PC-3 (cell line): ENCODE measurements around the gene PLA2G4A. TPM values are rescaled to one million over a fixed set of nuclear protein-coding genes. Genes with fewer than 3 reads are reported as not detected.

Experiments used
- ATAC-seq: fragments of 200-7000 bp; cut with Tn5 transposase; 2 replicates; pipeline ENCODE4 v1.9.1; 2020; ENCODE audit warnings: mild to moderate bottlenecking, moderate library complexity
- BruUV-seq: library from RNA; stranded (reverse); fragments of 400-500 nt; replicated peaks from 2 replicates; lab custom pipeline; 2021; lab: Mats Ljungman, UMichigan
- CTCF ChIA-PET: fragments of 300-600 bp; sonication (Branson Sonifier 250); formaldehyde crosslinking; loops from one replicate; lab custom pipeline; 2022; ENCODE audit warnings: antibody characterized with exemption; lab: Charles Lee
- POLR2A ChIA-PET: fragments of 300-600 bp; sonication (Branson Sonifier 250); formaldehyde crosslinking; loops from one replicate; lab custom pipeline; 2022; ENCODE audit warnings: antibody characterized with exemption; ENCODE audit not compliant: unreplicated experiment; lab: Charles Lee
- DNase-seq: peaks from one replicate; pipeline ENCODE4 v3.0.0-alpha.2; 2015
- H2AFZ ChIP-seq: fragments of 300-600 bp; sonication (generic); 2 replicates; pipeline ENCODE4 v1.6.0; 2016; ENCODE audit warnings: antibody characterized with exemption, low read length
- H3F3A ChIP-seq: fragments of 300-600 bp; sonication (generic); one replicate; pipeline ENCODE4 v1.6.0; 2017; ENCODE audit warnings: antibody characterized with exemption, low read length, control low read depth, mild to moderate bottlenecking; ENCODE audit not compliant: unreplicated experiment
- H3K27ac ChIP-seq: fragments of 300-600 bp; sonication (generic); 2 replicates; pipeline ENCODE4 v1.5.1; 2016; ENCODE audit warnings: mild to moderate bottlenecking, low read length
- H3K27me3 ChIP-seq: fragments of 300-600 bp; sonication (generic); 2 replicates; pipeline ENCODE4 v1.6.1; 2016; ENCODE audit warnings: low read length, mixed read lengths
- H3K36me3 ChIP-seq: fragments of 300-600 bp; sonication (generic); 2 replicates; pipeline ENCODE4 v1.6.1; 2016; ENCODE audit warnings: low read depth, mixed run types, low read length, mixed read lengths
- H3K4me1 ChIP-seq: fragments of 300-600 bp; sonication (generic); 2 replicates; pipeline ENCODE4 v1.5.1; 2016; ENCODE audit warnings: low read length; ENCODE audit not compliant: insufficient read depth
- H3K4me2 ChIP-seq: fragments of 300-600 bp; sonication (generic); 2 replicates; pipeline ENCODE4 v1.6.0; 2016; ENCODE audit warnings: low read length
- H3K4me3 ChIP-seq: fragments of 300-600 bp; sonication (generic); 2 replicates; pipeline ENCODE4 v1.5.1; 2016; ENCODE audit warnings: mild to moderate bottlenecking, low read length, mixed read lengths
- H3K79me2 ChIP-seq: fragments of 300-600 bp; sonication (generic); 2 replicates; pipeline ENCODE4 v1.6.1; 2017; ENCODE audit warnings: low read length, mixed read lengths
- H3K9ac ChIP-seq: fragments of 300-600 bp; sonication (generic); 2 replicates; pipeline ENCODE4 v1.6.0; 2016; ENCODE audit warnings: mild to moderate bottlenecking, low read length
- H3K9me2 ChIP-seq: fragments of 300-600 bp; sonication (generic); replicated peaks from 2 replicates; pipeline ENCODE4 v1.6.1; 2016; ENCODE audit warnings: mixed run types, low read length, mixed read lengths
- H3K9me3 ChIP-seq: fragments of 300-600 bp; sonication (generic); 2 replicates; pipeline ENCODE4 v1.6.1; 2016; ENCODE audit warnings: low read length, mixed read lengths
- H4K20me1 ChIP-seq: fragments of 300-600 bp; sonication (generic); 2 replicates; pipeline ENCODE4 v1.6.1; 2016; ENCODE audit warnings: low read length, mixed read lengths
- EZH2 ChIP-seq: fragments of 300-600 bp; sonication (generic); IDR thresholded peaks from one replicate; pipeline ENCODE4 v1.6.1; 2017; ENCODE audit warnings: antibody characterized with exemption, mild to moderate bottlenecking, low read length; ENCODE audit not compliant: unreplicated experiment
- EZH2phosphoT487 ChIP-seq: fragments of 300-600 bp; sonication (generic); IDR thresholded peaks from 2 replicates; pipeline ENCODE4 v1.6.1; 2018; ENCODE audit warnings: mild to moderate bottlenecking, antibody characterized with exemption, low read length, borderline replicate concordance
- intact Hi-C: fragments of 100-400 bp; cut with micrococcal nuclease; formaldehyde crosslinking; loops from 2 replicates; pipeline ENCODE4 v1.9.0; 2023
- total RNA-seq: library from RNA; depleted of rRNA; stranded (reverse); fragments of >200 nt; gene quantifications from 2 replicates; pipeline ENCODE4 v1.2.3, GENCODE V29; 2014
- TF ChIP-seq, protein P1 (sequence below): fragments of 300-600 bp; sonication (generic); conservative IDR thresholded peaks from 2 replicates; pipeline ENCODE4 v1.5.1; 2017; ENCODE audit warnings: antibody characterized with exemption, low read depth, mild to moderate bottlenecking, low read length

PLA2G4A gene
- total RNA-seq, 1 experiment from 2014 or later: 2.3 TPM

DNA sequence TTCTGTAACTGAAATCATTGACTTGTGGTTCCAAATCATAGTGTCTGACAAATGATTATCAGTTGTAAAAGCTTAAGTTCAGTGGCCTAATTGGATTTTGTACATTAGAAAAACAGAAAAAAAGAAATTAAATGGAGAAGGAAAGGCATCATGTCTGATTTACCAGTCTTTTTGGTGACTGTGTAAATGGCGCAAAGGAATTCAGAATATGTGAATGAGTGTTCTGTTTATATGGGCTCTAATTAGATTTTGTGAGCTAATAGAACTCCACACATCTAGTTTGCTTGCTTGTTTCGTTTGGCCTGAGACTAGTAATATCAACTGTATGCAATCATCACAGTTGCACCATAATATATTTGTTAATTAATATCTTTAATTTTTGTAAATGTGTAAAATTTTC is 151.7 kb downstream of the PLA2G4A start:
- ATAC-seq: no peak
- H2AFZ ChIP-seq: no peak overlapping the region
- peaks cover 11% of the 10 kb centered on the region for H3K4me1 ChIP-seq
- TF ChIP-seq EZH2 (no peak), EZH2phosphoT487 (no peak)
- TF ChIP-seq, protein P1, sequence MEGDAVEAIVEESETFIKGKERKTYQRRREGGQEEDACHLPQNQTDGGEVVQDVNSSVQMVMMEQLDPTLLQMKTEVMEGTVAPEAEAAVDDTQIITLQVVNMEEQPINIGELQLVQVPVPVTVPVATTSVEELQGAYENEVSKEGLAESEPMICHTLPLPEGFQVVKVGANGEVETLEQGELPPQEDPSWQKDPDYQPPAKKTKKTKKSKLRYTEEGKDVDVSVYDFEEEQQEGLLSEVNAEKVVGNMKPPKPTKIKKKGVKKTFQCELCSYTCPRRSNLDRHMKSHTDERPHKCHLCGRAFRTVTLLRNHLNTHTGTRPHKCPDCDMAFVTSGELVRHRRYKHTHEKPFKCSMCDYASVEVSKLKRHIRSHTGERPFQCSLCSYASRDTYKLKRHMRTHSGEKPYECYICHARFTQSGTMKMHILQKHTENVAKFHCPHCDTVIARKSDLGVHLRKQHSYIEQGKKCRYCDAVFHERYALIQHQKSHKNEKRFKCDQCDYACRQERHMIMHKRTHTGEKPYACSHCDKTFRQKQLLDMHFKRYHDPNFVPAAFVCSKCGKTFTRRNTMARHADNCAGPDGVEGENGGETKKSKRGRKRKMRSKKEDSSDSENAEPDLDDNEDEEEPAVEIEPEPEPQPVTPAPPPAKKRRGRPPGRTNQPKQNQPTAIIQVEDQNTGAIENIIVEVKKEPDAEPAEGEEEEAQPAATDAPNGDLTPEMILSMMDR: no peak
- no peaks in the 10 kb centered on the region for H3K79me2 ChIP-seq
- CTCF ChIA-PET: interaction anchor here (0.7 kb wide), 1 partner anchor 492 kb away, joined by 11 read pairs; no protein-coding TSS in a partner anchor
- H3K27ac ChIP-seq: no peak overlapping the region
- BruUV-seq: no TSS peak
- no peaks in the 10 kb centered on the region for H3K9me2 ChIP-seq
- no peaks in the 10 kb centered on the region for H3K36me3 ChIP-seq
- no peaks in the 10 kb centered on the region for H3K9me3 ChIP-seq
- no peaks in the 10 kb centered on the region for H4K20me1 ChIP-seq
- H3K4me2 ChIP-seq: no peak overlapping the region
- H3F3A ChIP-seq: no peaks in the 10 kb centered on the region
- POLR2A ChIA-PET: no interaction called here
- intact Hi-C loops: loop anchor here (10.0 kb wide), 1 partner anchor 576 kb away; no protein-coding TSS in a partner anchor
- DNase-seq: no peak
- no peak overlapping the region for H3K4me3 ChIP-seq
- no peaks in the 10 kb centered on the region for H3K27me3 ChIP-seq
- H3K9ac ChIP-seq: no peak overlapping the region

DNA sequence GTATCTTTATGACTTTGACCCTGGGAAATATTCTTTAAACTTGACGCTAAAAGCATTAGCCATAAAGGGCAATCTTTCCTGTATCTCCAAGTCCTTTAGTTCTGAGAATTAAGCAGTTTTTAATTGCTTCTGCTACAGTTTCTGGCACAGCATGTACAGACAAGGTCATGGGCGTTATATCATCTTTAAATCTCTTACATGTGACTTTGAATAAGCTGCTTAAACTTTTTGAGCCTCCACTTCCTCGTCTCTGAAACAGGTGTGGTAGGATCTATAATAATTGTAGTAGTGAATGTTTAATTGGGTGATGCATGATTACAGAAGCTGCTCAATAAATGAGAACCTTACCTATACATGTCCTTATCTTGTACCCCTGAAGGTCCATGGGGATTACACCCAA is 153.4 kb downstream of the PLA2G4A start:
- ChIA-PET CTCF (no interaction called here), POLR2A (interaction anchor here (0.6 to 0.7 kb wide), 2 partner anchors 22 to 378 kb away, joined by 3 to 12 read pairs; no protein-coding TSS in a partner anchor)
- ATAC-seq (no peak), DNase-seq (no peak)
- TF ChIP-seq EZH2phosphoT487 (no peak), EZH2 (no peak)
- TF ChIP-seq, protein P1: no peak
- Histone ChIP-seq H3K9me3 (no peaks in the 10 kb centered on the region), H3K4me3 (no peak overlapping the region), H3K4me2 (no peak overlapping the region), H3K9me2 (no peaks in the 10 kb centered on the region), H3K36me3 (no peaks in the 10 kb centered on the region), H3F3A (no peaks in the 10 kb centered on the region), H3K27me3 (no peaks in the 10 kb centered on the region), H4K20me1 (no peaks in the 10 kb centered on the region), H3K4me1 (0 out of 2 replicates have a peak, but pooled peaks cover 4% of the 10 kb centered on the region), H3K9ac (no peak overlapping the region), H3K79me2 (no peaks in the 10 kb centered on the region), H3K27ac (no peak overlapping the region), H2AFZ (no peak overlapping the region)
- intact Hi-C loops: loop anchor here (10.0 kb wide), 1 partner anchor 577 kb away; no protein-coding TSS in a partner anchor
- no TSS peak for BruUV-seq

DNA sequence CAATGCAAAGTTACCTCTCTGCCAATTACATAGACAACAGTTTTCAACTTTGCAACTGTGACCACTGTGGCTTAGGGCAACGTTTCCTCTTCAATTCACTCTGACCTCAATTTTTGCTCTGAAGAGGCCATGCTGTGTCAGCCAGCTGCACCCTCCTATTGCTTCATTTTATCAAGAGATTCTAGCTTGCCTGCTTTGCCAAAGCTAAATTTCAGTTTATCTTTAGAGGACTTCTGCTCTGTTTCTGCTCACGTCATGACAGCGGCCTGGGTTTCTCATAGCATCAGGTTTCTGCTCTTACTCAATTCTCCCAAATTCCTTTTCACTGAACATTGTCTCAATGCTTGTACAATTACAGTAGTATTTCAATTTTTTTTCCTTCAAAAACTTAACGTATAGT is 154.6 kb downstream of the PLA2G4A start:
- ChIA-PET CTCF (no interaction called here), POLR2A (no interaction called here)
- Histone ChIP-seq H4K20me1 (no peaks in the 10 kb centered on the region), H3K79me2 (no peaks in the 10 kb centered on the region), H3K4me2 (no peak overlapping the region), H3F3A (no peaks in the 10 kb centered on the region), H3K9ac (no peak overlapping the region), H3K9me3 (no peaks in the 10 kb centered on the region), H3K27me3 (no peaks in the 10 kb centered on the region), H3K4me1 (no peaks in the 10 kb centered on the region), H3K27ac (no peak overlapping the region), H3K4me3 (no peak overlapping the region), H3K36me3 (no peaks in the 10 kb centered on the region), H3K9me2 (no peaks in the 10 kb centered on the region), H2AFZ (no peak overlapping the region)
- TF ChIP-seq EZH2 (no peak), EZH2phosphoT487 (no peak)
- TF ChIP-seq, protein P1: no peak
- intact Hi-C loops: loop anchor here (10.0 kb wide), 1 partner anchor 579 kb away; no protein-coding TSS in a partner anchor
- no TSS peak for BruUV-seq
- ATAC-seq: no peak
- no peak for DNase-seq
